ENCODE measurements around the gene SF3B5.
"Not testable (repeated sequence)": the region's sequence is repeated elsewhere in the genome, so short reads cannot be mapped to it uniquely, and the experiment has no call there.

The SF3B5 gene

DNA sequence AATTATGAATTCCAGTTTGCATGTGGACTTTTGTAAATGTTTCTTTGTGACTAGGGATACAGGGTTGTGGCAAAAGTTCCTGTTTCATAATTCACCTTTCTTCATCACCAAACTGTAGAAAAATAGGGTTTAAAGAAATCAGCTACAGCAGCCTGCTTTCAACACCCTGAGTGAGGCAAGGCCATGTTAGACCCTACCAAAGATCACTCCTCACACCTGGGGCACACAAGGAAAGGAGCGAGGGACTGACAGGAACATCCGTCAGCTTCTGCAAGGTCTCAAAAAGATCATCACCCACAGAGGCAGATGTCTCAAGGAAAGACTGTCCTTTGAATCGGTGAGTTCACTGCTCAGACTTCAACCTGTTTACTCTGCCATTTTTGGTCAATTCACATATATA, 44.4 kb upstream of the SF3B5 start:
- TF ChIP-seq, protein P1, sequence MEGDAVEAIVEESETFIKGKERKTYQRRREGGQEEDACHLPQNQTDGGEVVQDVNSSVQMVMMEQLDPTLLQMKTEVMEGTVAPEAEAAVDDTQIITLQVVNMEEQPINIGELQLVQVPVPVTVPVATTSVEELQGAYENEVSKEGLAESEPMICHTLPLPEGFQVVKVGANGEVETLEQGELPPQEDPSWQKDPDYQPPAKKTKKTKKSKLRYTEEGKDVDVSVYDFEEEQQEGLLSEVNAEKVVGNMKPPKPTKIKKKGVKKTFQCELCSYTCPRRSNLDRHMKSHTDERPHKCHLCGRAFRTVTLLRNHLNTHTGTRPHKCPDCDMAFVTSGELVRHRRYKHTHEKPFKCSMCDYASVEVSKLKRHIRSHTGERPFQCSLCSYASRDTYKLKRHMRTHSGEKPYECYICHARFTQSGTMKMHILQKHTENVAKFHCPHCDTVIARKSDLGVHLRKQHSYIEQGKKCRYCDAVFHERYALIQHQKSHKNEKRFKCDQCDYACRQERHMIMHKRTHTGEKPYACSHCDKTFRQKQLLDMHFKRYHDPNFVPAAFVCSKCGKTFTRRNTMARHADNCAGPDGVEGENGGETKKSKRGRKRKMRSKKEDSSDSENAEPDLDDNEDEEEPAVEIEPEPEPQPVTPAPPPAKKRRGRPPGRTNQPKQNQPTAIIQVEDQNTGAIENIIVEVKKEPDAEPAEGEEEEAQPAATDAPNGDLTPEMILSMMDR (IDR thresholded peaks at IDR 0.05; ENCODE audit: borderline replicate concordance, control extremely low read depth, extremely low read depth, insufficient read depth, missing control alignments), result no peak
- no peak for DNase-seq (ENCODE audit: low spot score)
- in situ Hi-C loops (cut with MboI; ENCODE audit: low sequenced_read_pairs, unreplicated experiment), result no loop called here

DNA sequence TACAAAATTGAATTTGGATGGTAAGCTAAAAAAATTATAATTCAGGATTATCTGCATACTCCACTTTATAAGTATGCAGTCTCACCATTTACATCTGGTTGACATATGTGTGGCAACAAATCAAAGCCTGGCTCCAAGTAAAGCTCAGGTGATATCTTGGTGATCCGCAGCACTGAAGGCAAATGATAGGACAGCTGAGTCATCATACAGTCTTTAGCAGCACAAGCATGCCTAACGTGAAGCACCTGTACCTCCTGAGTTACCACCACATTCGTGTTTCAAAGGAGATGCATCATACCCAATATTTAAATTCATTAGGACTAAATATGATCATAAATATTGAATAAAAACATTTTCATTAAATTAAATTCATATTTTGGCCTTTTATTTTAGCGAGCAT, 43.2 kb upstream of the SF3B5 start:
- DNase-seq (ENCODE audit: low spot score), result no peak
- TF ChIP-seq, protein P1 (IDR thresholded peaks at IDR 0.05; ENCODE audit: borderline replicate concordance, control extremely low read depth, extremely low read depth, insufficient read depth, missing control alignments), result no peak
- in situ Hi-C loops (cut with MboI; ENCODE audit: low sequenced_read_pairs, unreplicated experiment), result no loop called here

DNA sequence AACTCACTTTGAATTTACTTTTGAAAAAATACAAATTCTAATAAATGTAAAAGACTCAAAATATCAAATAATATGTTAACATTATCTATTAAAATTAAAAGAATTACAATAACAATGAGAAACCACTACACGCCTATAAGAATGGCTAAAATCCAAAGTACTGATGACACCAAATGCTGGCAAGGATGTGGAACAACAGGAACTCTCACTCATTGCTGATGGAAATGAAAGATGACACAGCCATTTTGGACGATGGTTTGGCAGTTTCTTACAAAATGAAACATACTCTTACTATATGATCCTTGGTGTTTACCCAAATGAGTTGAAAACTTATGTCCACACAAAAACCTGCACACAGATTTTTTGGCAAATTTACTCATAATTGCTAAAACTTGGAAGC, 39.4 kb upstream of the SF3B5 start:
- in situ Hi-C loops (cut with MboI; ENCODE audit: low sequenced_read_pairs, unreplicated experiment), result no loop called here
- TF ChIP-seq, protein P1 (IDR thresholded peaks at IDR 0.05; ENCODE audit: borderline replicate concordance, control extremely low read depth, extremely low read depth, insufficient read depth, missing control alignments), result no peak
- DNase-seq (ENCODE audit: low spot score), result no peak

DNA sequence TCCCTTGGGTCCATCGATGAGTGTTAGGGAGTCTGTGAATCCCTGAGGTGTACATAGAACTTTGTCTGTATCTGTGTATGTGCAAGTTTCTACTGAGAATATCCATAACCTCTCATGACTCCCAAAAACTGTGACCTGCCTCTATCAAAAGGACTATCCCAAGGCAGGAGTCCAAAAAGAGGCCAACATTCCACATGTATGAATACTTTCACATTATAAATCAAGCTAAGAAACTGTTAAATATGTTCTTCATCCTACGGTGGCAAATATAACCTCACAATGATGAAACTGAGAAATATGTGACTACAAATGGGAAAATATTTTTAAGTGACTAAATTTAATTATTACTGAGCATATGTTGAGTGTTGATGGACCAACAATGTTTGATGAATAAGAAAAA, 38.8 kb upstream of the SF3B5 start:
- TF ChIP-seq, protein P1 (IDR thresholded peaks at IDR 0.05; ENCODE audit: borderline replicate concordance, control extremely low read depth, extremely low read depth, insufficient read depth, missing control alignments), result no peak
- DNase-seq (ENCODE audit: low spot score), result no peak
- in situ Hi-C loops (cut with MboI; ENCODE audit: low sequenced_read_pairs, unreplicated experiment), result no loop called here

DNA sequence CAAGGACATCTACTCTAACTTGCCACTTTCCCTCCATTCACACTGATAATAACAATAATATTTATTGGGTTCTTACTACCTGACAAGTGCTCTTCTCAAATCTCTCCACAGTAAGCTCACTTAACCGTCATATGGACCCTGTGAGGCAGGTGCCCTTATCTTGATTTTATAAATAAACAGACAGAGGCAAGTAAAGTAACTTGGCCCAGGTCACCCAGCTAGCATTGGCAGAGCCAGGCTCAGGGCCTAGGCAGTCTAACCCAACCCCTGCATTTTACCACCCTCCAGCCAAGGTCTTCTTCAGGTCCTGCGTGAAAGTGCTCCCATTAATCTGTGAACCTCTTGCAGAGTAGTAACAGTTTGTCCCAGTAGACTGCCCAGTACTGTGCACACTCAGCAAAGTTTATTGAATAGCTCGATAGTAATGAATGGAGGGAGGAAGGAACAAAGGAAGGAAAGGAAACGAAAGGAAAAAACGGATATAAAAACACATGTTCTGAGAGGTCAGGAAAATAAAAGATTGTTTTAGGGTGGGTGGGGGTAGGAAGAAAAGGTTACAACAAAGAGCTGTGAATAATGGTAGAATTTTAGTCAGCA, 38.0 kb upstream of the SF3B5 start:
- TF ChIP-seq, protein P1 (IDR thresholded peaks at IDR 0.05; ENCODE audit: borderline replicate concordance, control extremely low read depth, extremely low read depth, insufficient read depth, missing control alignments), result no peak
- in situ Hi-C loops (cut with MboI; ENCODE audit: low sequenced_read_pairs, unreplicated experiment), result no loop called here

DNA sequence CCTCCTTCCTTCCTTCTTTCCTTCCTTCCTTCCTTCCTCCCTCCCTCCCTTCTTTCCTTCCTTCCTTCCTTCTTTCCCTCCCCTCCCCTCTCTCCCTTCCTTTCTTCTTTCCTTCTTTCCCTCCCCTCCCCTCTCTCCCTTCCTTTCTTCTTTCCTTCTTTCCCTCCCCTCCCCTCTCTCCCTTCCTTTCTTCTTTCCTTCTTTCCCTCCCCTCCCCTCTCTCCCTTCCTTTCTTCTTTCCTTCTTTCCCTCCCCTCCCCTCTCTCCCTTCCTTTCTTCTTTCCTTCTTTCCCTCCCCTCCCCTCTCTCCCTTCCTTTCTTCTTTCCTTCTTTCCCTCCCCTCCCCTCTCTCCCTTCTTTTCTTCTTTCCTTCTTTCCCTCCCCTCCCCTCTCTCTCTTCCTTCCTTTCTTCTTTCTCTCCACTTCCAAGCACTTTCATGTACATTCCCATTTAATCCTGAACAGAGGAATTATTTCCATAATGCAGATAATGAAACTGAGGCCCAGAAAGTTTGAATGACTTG, 36.9 kb upstream of the SF3B5 start:
- in situ Hi-C loops (cut with MboI; ENCODE audit: low sequenced_read_pairs, unreplicated experiment); DNase-seq (ENCODE audit: low spot score): not testable (repeated sequence)

More for the DNA sequence above, 38.0 kb upstream of the SF3B5 start:
- no peak for DNase-seq (ENCODE audit: low spot score)

DNA sequence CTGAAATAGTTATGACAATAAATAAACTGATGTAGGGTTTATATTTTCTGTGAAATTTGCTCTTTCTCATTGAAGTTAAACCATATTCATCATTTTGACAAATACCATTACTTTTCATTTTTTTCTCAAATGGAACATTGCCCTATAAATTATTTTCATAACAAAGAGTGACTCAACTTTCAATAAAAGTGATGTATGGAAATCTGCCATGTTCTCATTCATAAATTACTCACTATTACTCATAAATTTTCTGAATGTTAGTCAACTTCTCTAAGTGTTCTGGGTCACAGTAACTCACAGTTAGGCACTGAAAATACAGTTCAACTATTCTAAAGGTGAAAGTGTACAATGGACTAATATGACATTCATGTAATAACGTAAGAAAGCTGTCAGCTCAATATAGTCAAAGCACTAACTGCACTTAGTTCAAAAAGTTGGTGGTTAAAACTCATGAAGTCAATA, 35.9 kb upstream of the SF3B5 start:
- TF ChIP-seq, protein P1 (IDR thresholded peaks at IDR 0.05; ENCODE audit: borderline replicate concordance, control extremely low read depth, extremely low read depth, insufficient read depth, missing control alignments), result no peak
- in situ Hi-C loops (cut with MboI; ENCODE audit: low sequenced_read_pairs, unreplicated experiment), result no loop called here
- DNase-seq (ENCODE audit: low spot score), result no peak
